ENCODE results near the gene ZFX.

Gene ZFX

GRCh38 chrX:24189490-24189889, 40.0 kb downstream of the ZFX start:
- Histone ChIP-seq H3K27me3 (ENCODE audit: control insufficient read depth, insufficient read depth, low read length) (no peaks in the 10 kb centered on the region), H3K9ac (ENCODE audit: low read length) (no peak overlapping the region), H3K4me3 (ENCODE audit: low read length) (no peak overlapping the region), H3K36me3 (ENCODE audit: control insufficient read depth, insufficient read depth, low read length) (no peaks in the 10 kb centered on the region), H3K4me1 (ENCODE audit: control insufficient read depth, insufficient read depth, low read length) (no peaks in the 10 kb centered on the region), H3K27ac (ENCODE audit: low read depth, low read length) (no peak overlapping the region)

GRCh38 chrX:24190500-24191156, 41.1 kb downstream of the ZFX start:
- no peak overlapping the region for H3K27ac ChIP-seq (ENCODE audit: low read depth, low read length)

GRCh38 chrX:24196509-24196908, 47.0 kb downstream of the ZFX start:
- Histone ChIP-seq H3K4me1 (ENCODE audit: control insufficient read depth, insufficient read depth, low read length) (no peaks in the 10 kb centered on the region), H3K9ac (ENCODE audit: low read length) (no peak overlapping the region), H3K36me3 (ENCODE audit: control insufficient read depth, insufficient read depth, low read length) (no peaks in the 10 kb centered on the region), H3K4me3 (ENCODE audit: low read length) (no peak overlapping the region), H3K27me3 (ENCODE audit: control insufficient read depth, insufficient read depth, low read length) (no peaks in the 10 kb centered on the region), H3K27ac (ENCODE audit: low read depth, low read length) (no peak overlapping the region)

More at GRCh38 chrX:24190500-24191156, 41.1 kb downstream of the ZFX start:
- H3K4me3 ChIP-seq (ENCODE audit: low read length), result no peak overlapping the region
- H3K9ac ChIP-seq (ENCODE audit: low read length), result no peak overlapping the region
- H3K27me3 ChIP-seq (ENCODE audit: control insufficient read depth, insufficient read depth, low read length), result no peaks in the 10 kb centered on the region
- H3K36me3 ChIP-seq (ENCODE audit: control insufficient read depth, insufficient read depth, low read length), result no peaks in the 10 kb centered on the region
- no peaks in the 10 kb centered on the region for H3K4me1 ChIP-seq (ENCODE audit: control insufficient read depth, insufficient read depth, low read length)

- H3K4me1 ChIP-seq (ENCODE audit: control insufficient read depth, insufficient read depth, low read length), result no peaks in the 10 kb centered on the region
- H3K27ac ChIP-seq (ENCODE audit: low read depth, low read length), result no peak overlapping the region
Observed at GRCh38 chrX:24198101-24198500, 48.6 kb downstream of the ZFX start.

GRCh38 chrX:24200133-24200532, 50.6 kb downstream of the ZFX start:
- Histone ChIP-seq H3K27me3 (ENCODE audit: control insufficient read depth, insufficient read depth, low read length) (no peaks in the 10 kb centered on the region), H3K4me1 (ENCODE audit: control insufficient read depth, insufficient read depth, low read length) (no peaks in the 10 kb centered on the region), H3K36me3 (ENCODE audit: control insufficient read depth, insufficient read depth, low read length) (peaks cover 10% of the 10 kb centered on the region), H3K4me3 (ENCODE audit: low read length) (no peak overlapping the region), H3K9ac (ENCODE audit: low read length) (no peak overlapping the region), H3K27ac (ENCODE audit: low read depth, low read length) (no peak overlapping the region)

More at GRCh38 chrX:24198101-24198500, 48.6 kb downstream of the ZFX start:
- H3K27me3 ChIP-seq (ENCODE audit: control insufficient read depth, insufficient read depth, low read length), result no peaks in the 10 kb centered on the region
- peaks cover 7% of the 10 kb centered on the region for H3K36me3 ChIP-seq (ENCODE audit: control insufficient read depth, insufficient read depth, low read length)
- H3K4me3 ChIP-seq (ENCODE audit: low read length), result no peak overlapping the region
- no peak overlapping the region for H3K9ac ChIP-seq (ENCODE audit: low read length)

GRCh38 chrX:24201216-24201615, 51.7 kb downstream of the ZFX start:
- Histone ChIP-seq H3K27ac (ENCODE audit: low read depth, low read length) (no peak overlapping the region), H3K27me3 (ENCODE audit: control insufficient read depth, insufficient read depth, low read length) (no peaks in the 10 kb centered on the region), H3K9ac (ENCODE audit: low read length) (no peak overlapping the region), H3K36me3 (ENCODE audit: control insufficient read depth, insufficient read depth, low read length) (peaks cover 10% of the 10 kb centered on the region), H3K4me1 (ENCODE audit: control insufficient read depth, insufficient read depth, low read length) (no peaks in the 10 kb centered on the region), H3K4me3 (ENCODE audit: low read length) (no peak overlapping the region)

- H3K27me3 ChIP-seq (ENCODE audit: control insufficient read depth, insufficient read depth, low read length), result no peaks in the 10 kb centered on the region
- H3K4me3 ChIP-seq (ENCODE audit: low read length), result no peak overlapping the region
- H3K27ac ChIP-seq (ENCODE audit: low read depth, low read length), result no peak overlapping the region
- H3K36me3 ChIP-seq (ENCODE audit: control insufficient read depth, insufficient read depth, low read length), result peaks cover 11% of the 10 kb centered on the region
- H3K4me1 ChIP-seq (ENCODE audit: control insufficient read depth, insufficient read depth, low read length), result no peaks in the 10 kb centered on the region
- no peak overlapping the region for H3K9ac ChIP-seq (ENCODE audit: low read length)
Observed at GRCh38 chrX:24202465-24203031, 53.0 kb downstream of the ZFX start.

- Histone ChIP-seq H3K4me3 (ENCODE audit: low read length) (no peak overlapping the region), H3K4me1 (ENCODE audit: control insufficient read depth, insufficient read depth, low read length) (no peaks in the 10 kb centered on the region), H3K27me3 (ENCODE audit: control insufficient read depth, insufficient read depth, low read length) (no peaks in the 10 kb centered on the region), H3K9ac (ENCODE audit: low read length) (no peak overlapping the region), H3K36me3 (ENCODE audit: control insufficient read depth, insufficient read depth, low read length) (peaks cover 17% of the 10 kb centered on the region), H3K27ac (ENCODE audit: low read depth, low read length) (no peak overlapping the region)
Observed at GRCh38 chrX:24203072-24203808, 53.7 kb downstream of the ZFX start.

GRCh38 chrX:24204331-24204730, 54.8 kb downstream of the ZFX start:
- no peak overlapping the region for H3K27ac ChIP-seq (ENCODE audit: low read depth, low read length)
- peaks cover 17% of the 10 kb centered on the region for H3K36me3 ChIP-seq (ENCODE audit: control insufficient read depth, insufficient read depth, low read length)
- H3K4me3 ChIP-seq (ENCODE audit: low read length), result no peak overlapping the region
- H3K27me3 ChIP-seq (ENCODE audit: control insufficient read depth, insufficient read depth, low read length), result no peaks in the 10 kb centered on the region
- H3K9ac ChIP-seq (ENCODE audit: low read length), result no peak overlapping the region
- H3K4me1 ChIP-seq (ENCODE audit: control insufficient read depth, insufficient read depth, low read length), result no peaks in the 10 kb centered on the region

GRCh38 chrX:24204958-24205357, 55.4 kb downstream of the ZFX start:
- Histone ChIP-seq H3K36me3 (ENCODE audit: control insufficient read depth, insufficient read depth, low read length) (peaks cover 17% of the 10 kb centered on the region), H3K27me3 (ENCODE audit: control insufficient read depth, insufficient read depth, low read length) (no peaks in the 10 kb centered on the region), H3K9ac (ENCODE audit: low read length) (no peak overlapping the region), H3K4me3 (ENCODE audit: low read length) (no peak overlapping the region), H3K27ac (ENCODE audit: low read depth, low read length) (no peak overlapping the region), H3K4me1 (ENCODE audit: control insufficient read depth, insufficient read depth, low read length) (no peaks in the 10 kb centered on the region)

GRCh38 chrX:24207826-24208225, 58.3 kb downstream of the ZFX start:
- no peak overlapping the region for H3K9ac ChIP-seq (ENCODE audit: low read length)
- no peaks in the 10 kb centered on the region for H3K4me1 ChIP-seq (ENCODE audit: control insufficient read depth, insufficient read depth, low read length)
- H3K27ac ChIP-seq (ENCODE audit: low read depth, low read length), result no peak overlapping the region
- H3K4me3 ChIP-seq (ENCODE audit: low read length), result no peak overlapping the region
- H3K27me3 ChIP-seq (ENCODE audit: control insufficient read depth, insufficient read depth, low read length), result no peaks in the 10 kb centered on the region
- H3K36me3 ChIP-seq (ENCODE audit: control insufficient read depth, insufficient read depth, low read length), result peaks cover 25% of the 10 kb centered on the region

GRCh38 chrX:24208496-24209240, 59.1 kb downstream of the ZFX start:
- Histone ChIP-seq H3K4me1 (ENCODE audit: control insufficient read depth, insufficient read depth, low read length) (no peaks in the 10 kb centered on the region), H3K27me3 (ENCODE audit: control insufficient read depth, insufficient read depth, low read length) (no peaks in the 10 kb centered on the region), H3K36me3 (ENCODE audit: control insufficient read depth, insufficient read depth, low read length) (peaks cover 20% of the 10 kb centered on the region), H3K9ac (ENCODE audit: low read length) (no peak overlapping the region), H3K27ac (ENCODE audit: low read depth, low read length) (no peak overlapping the region), H3K4me3 (ENCODE audit: low read length) (no peak overlapping the region)
